CD4-positive, alpha-beta T cell (primary cell): ENCODE measurements around the gene CSRP2. TPM values are rescaled to one million over a fixed set of nuclear protein-coding genes. Genes with fewer than 3 reads are reported as not detected.

Source experiments
- ATAC-seq: fragments of 200-7000 bp; cut with Tn5 transposase; one replicate; pipeline ENCODE4 v1.10.0; 2022; ENCODE audit warnings: mild to moderate bottlenecking; ENCODE audit not compliant: poor library complexity
- CTCF ChIA-PET: fragments of 350-600 bp; sonication (Branson Sonifier 250); formaldehyde crosslinking; loops from one replicate; lab custom pipeline; 2021; ENCODE audit warnings: antibody characterized with exemption, inconsistent platforms; lab: Charles Lee
- POLR2A ChIA-PET: fragments of 350-600 bp; sonication (Branson Sonifier 250); formaldehyde crosslinking; loops from one replicate; lab custom pipeline; 2021; ENCODE audit warnings: antibody characterized with exemption, inconsistent platforms; lab: Charles Lee
- DNase-seq, 14 experiments: peaks; one replicate each; pipeline ENCODE4 v3.0.0-alpha.2; 2013 to 2020; ENCODE audit warnings: mixed read lengths in 2 of 14
- H3K27ac ChIP-seq, 2 donors: one replicate each; pipeline versions ENCODE4 v1.5.1 to v1.7.0; 2013; ENCODE audit warnings: low read length in 2 of 2, low read depth in 1 of 2, mild to moderate bottlenecking in 1 of 2
- H3K27me3 ChIP-seq, 2 experiments: 1 replicate in 1 of 2; 2 replicates in 1 of 2; pipeline versions ENCODE4 v1.6.1 to v1.7.0; 2013; ENCODE audit warnings: low read length in 2 of 2, control low read depth in 1 of 2, mild to moderate bottlenecking in 1 of 2, moderate library complexity in 1 of 2; ENCODE audit not compliant: insufficient read depth in 2 of 2, control insufficient read depth in 1 of 2
- H3K36me3 ChIP-seq: one replicate; pipeline ENCODE4 v1.6.1; 2013; ENCODE audit warnings: low read length, control low read depth; ENCODE audit not compliant: insufficient read depth
- H3K4me1 ChIP-seq: one replicate; pipeline ENCODE4 v1.6.1; 2013; ENCODE audit warnings: low read length, control low read depth; ENCODE audit not compliant: insufficient read depth
- H3K4me3 ChIP-seq: one replicate; pipeline ENCODE4 v1.5.1; 2013; ENCODE audit warnings: mild to moderate bottlenecking, low read length, moderate library complexity
- H3K9me3 ChIP-seq, 2 experiments: 1 replicate in 1 of 2; 2 replicates in 1 of 2; pipeline versions ENCODE4 v1.6.1 to v1.7.0; 2013; ENCODE audit warnings: low read length in 2 of 2, mild to moderate bottlenecking in 2 of 2, control low read depth in 1 of 2, moderate library complexity in 1 of 2; ENCODE audit not compliant: control insufficient read depth in 1 of 2, insufficient read depth in 1 of 2
- H3K27ac Mint-ChIP-seq: one replicate; pipeline ENCODE4 v1.8.0; 2020; ENCODE audit warnings: mixed read lengths
- H3K27me3 Mint-ChIP-seq: one replicate; pipeline ENCODE4 v1.8.0; 2021; ENCODE audit warnings: mixed read lengths
- H3K36me3 Mint-ChIP-seq: one replicate; pipeline ENCODE4 v1.8.0; 2021; ENCODE audit warnings: low read depth, mixed read lengths
- H3K4me1 Mint-ChIP-seq: one replicate; pipeline ENCODE4 v1.8.0; 2021; ENCODE audit warnings: low read depth, mixed read lengths
- H3K4me3 Mint-ChIP-seq: one replicate; pipeline ENCODE4 v1.8.0; 2020; ENCODE audit warnings: mild to moderate bottlenecking, mixed read lengths
- H3K9me3 Mint-ChIP-seq: one replicate; pipeline ENCODE4 v1.8.0; 2020; ENCODE audit warnings: mixed read lengths
- intact Hi-C, 2 experiments: fragments of 100-400 bp; cut with DNase I in 1 of 2; cut with micrococcal nuclease in 1 of 2; formaldehyde crosslinking; loops; one replicate each; pipeline versions ENCODE4 v1.15.1 to v1.9.0; 2023 to 2025; cut with DNase I, micrococcal nuclease
- total RNA-seq, 174 experiments: library from RNA in 2 of 174; stranded (reverse) in 2 of 174; gene quantifications; one replicate each; pipeline ENCODE4 v1.2.3 and lab custom pipeline; 2021 to 2026
- TF ChIP-seq, protein P1 (sequence below): fragments of 200-600 bp; IDR thresholded peaks from one replicate; pipeline ENCODE4 v1.8.0; 2022; ENCODE audit warnings: antibody characterized with exemption, mild to moderate bottlenecking

Gene CSRP2
- total RNA-seq, 2 experiments from 2014 or later: not detected

DNA sequence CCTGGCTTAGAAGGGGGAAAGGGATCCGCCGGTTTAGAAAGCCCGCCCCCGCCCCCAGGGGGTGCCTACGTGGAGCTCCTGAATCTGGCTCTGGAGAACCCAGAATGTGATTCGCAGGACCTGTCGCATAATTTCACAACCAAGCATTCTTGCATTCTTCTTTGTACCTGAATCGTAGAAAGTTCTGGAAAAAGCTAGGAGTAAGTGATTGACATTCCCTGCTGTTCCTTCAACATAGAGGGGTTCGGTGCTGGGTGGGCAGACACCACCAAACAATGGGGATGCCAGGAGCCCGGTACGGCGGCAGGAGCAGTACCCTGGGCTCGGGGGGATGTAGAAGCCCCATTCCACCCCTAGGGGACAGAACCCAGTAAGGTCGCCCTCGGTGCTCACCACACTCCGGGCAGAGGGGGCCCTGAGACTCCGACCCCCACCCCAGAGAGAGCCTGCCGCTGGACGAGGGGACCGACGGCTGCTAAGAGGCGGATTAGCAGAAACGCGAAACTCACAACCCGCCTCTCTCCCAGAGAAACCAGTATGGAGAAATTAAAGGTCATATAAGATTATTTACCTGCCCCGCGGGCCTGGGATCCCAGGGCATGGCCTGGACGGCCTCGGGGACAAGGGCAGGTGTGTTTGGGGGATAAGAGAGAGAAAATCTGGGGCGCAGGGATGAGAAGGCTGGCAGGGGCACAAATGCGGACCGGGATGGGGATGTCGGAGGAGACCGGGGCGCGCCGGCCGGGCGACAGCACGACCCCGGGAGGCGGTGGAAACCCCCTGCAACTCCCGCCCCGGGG lies 520 bp downstream of the CSRP2 start:
- H3K4me3 ChIP-seq: peak overlapping the region; percentile 56
- intact Hi-C loops: no loop called here
- Mint-ChIP-seq H3K4me3 (peak overlapping the region; percentile 96), H3K9me3 (no peaks in the 10 kb centered on the region), H3K27me3 (peaks cover 57% of the 10 kb centered on the region), H3K27ac (peak overlapping the region; percentile 8), H3K36me3 (no peaks in the 10 kb centered on the region), H3K4me1 (peaks cover 24% of the 10 kb centered on the region)
- CTCF ChIA-PET: no interaction called here
- H3K27ac ChIP-seq: no peak overlapping the region
- DNase-seq: peak in 5 of 14 experiments; percentile 3 to 33 (median 16)
- H3K4me1 ChIP-seq: peaks cover 16% of the 10 kb centered on the region
- POLR2A ChIA-PET: no interaction called here
- H3K36me3 ChIP-seq: no peaks in the 10 kb centered on the region
- peaks cover 37 to 44% of the 10 kb centered on the region in 2 experiments for H3K27me3 ChIP-seq
- TF ChIP-seq, protein P1, sequence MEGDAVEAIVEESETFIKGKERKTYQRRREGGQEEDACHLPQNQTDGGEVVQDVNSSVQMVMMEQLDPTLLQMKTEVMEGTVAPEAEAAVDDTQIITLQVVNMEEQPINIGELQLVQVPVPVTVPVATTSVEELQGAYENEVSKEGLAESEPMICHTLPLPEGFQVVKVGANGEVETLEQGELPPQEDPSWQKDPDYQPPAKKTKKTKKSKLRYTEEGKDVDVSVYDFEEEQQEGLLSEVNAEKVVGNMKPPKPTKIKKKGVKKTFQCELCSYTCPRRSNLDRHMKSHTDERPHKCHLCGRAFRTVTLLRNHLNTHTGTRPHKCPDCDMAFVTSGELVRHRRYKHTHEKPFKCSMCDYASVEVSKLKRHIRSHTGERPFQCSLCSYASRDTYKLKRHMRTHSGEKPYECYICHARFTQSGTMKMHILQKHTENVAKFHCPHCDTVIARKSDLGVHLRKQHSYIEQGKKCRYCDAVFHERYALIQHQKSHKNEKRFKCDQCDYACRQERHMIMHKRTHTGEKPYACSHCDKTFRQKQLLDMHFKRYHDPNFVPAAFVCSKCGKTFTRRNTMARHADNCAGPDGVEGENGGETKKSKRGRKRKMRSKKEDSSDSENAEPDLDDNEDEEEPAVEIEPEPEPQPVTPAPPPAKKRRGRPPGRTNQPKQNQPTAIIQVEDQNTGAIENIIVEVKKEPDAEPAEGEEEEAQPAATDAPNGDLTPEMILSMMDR: no peak
- peaks cover 0 to 12% of the 10 kb centered on the region in 2 experiments for H3K9me3 ChIP-seq
- ATAC-seq: peak; percentile 29

DNA sequence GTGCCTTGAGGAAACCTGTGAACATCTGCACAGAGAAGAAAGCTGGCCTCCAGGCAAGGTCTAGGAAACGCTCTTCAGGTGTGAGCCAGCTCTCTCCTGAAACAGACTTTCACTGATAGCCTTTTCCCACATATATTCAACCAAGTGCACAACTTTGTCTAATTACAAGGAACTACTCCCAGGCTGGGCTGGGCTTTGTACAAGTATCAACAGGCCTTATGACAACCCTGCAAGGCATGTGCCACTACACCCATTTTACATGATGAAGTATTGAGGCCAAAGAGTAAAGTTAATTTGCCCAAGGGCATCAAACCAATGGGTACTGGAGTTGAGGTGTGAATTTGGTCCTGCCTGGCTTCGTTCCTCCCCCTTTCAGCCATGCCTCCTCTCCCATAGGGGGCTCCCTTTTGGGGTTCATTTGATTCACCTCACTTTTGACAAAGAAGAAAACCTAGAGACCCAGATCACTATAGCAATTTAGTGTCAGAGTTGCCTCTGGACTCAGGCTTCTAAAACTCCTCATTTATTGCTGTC lies 2.1 kb downstream of the CSRP2 start:
- H3K27me3 Mint-ChIP-seq: peaks cover 65% of the 10 kb centered on the region
- H3K4me1 Mint-ChIP-seq: peaks cover 24% of the 10 kb centered on the region
- Histone ChIP-seq H3K4me1 (peaks cover 16% of the 10 kb centered on the region), H3K9me3 (peaks cover 0 to 12% of the 10 kb centered on the region in 2 experiments), H3K36me3 (no peaks in the 10 kb centered on the region), H3K4me3 (no peak overlapping the region), H3K27me3 (peaks cover 32 to 52% of the 10 kb centered on the region in 2 experiments), H3K27ac (no peak overlapping the region)
- H3K36me3 Mint-ChIP-seq: no peaks in the 10 kb centered on the region
- no peak overlapping the region for H3K27ac Mint-ChIP-seq
- CTCF ChIA-PET: no interaction called here
- ATAC-seq (no peak), DNase-seq (no peak)
- peak overlapping the region; percentile 59 for H3K4me3 Mint-ChIP-seq
- H3K9me3 Mint-ChIP-seq: no peaks in the 10 kb centered on the region
- intact Hi-C loops: no loop called here
- POLR2A ChIA-PET: no interaction called here
- TF ChIP-seq, protein P1: no peak

DNA sequence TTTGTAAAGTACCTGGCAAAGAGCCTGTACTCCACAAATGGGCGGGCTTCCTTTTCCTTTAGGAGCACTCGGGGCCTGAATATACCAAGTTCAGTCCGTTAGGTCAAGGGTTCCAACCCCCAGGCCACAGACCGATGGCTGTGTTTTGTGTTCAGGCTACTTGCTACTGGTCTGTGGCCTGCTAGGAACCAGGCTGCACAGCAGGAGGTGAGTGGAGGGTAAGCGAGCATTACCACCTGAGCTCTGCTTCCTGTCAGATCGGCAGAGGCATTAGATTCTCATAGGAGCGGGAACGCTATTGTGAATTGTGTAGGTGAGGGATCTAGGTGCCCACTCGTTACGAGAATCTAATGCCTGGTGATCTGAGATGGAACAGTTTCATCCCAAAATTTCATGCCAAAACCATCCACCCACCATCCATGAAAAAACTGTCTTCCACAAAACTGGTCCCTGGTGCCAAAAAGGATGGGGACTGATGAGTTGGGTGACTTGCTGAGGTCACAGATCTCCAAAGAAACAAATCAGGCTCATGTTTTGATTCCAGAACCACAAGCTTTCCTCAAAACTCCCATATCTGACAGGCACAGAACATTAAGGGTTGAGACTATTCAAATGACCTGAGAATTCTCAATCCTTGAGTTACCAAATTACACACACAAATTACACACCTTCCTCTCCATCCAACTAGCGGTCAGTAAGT lies 4.2 kb downstream of the CSRP2 start:
- Histone ChIP-seq H3K9me3 (peaks cover 0 to 12% of the 10 kb centered on the region in 2 experiments), H3K27me3 (peaks cover 27 to 52% of the 10 kb centered on the region in 2 experiments), H3K4me1 (peaks cover 16% of the 10 kb centered on the region), H3K4me3 (no peak overlapping the region), H3K27ac (no peak overlapping the region), H3K36me3 (no peaks in the 10 kb centered on the region)
- TF ChIP-seq, protein P1: no peak
- H3K4me3 Mint-ChIP-seq: no peak overlapping the region
- peaks cover 65% of the 10 kb centered on the region for H3K27me3 Mint-ChIP-seq
- H3K4me1 Mint-ChIP-seq: peaks cover 20% of the 10 kb centered on the region
- no peaks in the 10 kb centered on the region for H3K9me3 Mint-ChIP-seq
- CTCF ChIA-PET: no interaction called here
- POLR2A ChIA-PET: no interaction called here
- ATAC-seq: no peak
- intact Hi-C loops: no loop called here
- DNase-seq: no peak
- H3K27ac Mint-ChIP-seq: no peak overlapping the region
- H3K36me3 Mint-ChIP-seq: no peaks in the 10 kb centered on the region
